ENCODE data around the gene SLC66A2.
A peak's percentile ranks its signal among the peaks of the same experiment; 100 is the strongest.

The SLC66A2 gene

GRCh38 chr18:79950515-79951341, 725 bp downstream of the SLC66A2 start:
- H3K4me3 ChIP-seq (ENCODE audit: low read depth, low read length) = peak overlapping the region; percentile 75
- TF ChIP-seq CTCF (conservative IDR thresholded peaks at IDR 0.05; ENCODE audit: low read depth, low read length) = no peak
- no peak for DNase-seq (ENCODE audit: low read depth)

- no peak for TF ChIP-seq CTCF (conservative IDR thresholded peaks at IDR 0.05; ENCODE audit: low read depth, low read length)
- peak; percentile 26 for DNase-seq (ENCODE audit: low read depth)
- H3K4me3 ChIP-seq (ENCODE audit: low read depth, low read length) = peak overlapping the region; percentile 75
These were observed 1.6 kb downstream of the SLC66A2 start for GRCh38 chr18:79949697-79950487.

- TF ChIP-seq CTCF (conservative IDR thresholded peaks at IDR 0.05; ENCODE audit: low read depth, low read length) = no peak
- no peak overlapping the region for H3K4me3 ChIP-seq (ENCODE audit: low read depth, low read length)
- DNase-seq (ENCODE audit: low read depth) = no peak
These were observed 2.6 kb downstream of the SLC66A2 start for GRCh38 chr18:79948719-79949411.

GRCh38 chr18:79947881-79948610, 3.4 kb downstream of the SLC66A2 start:
- TF ChIP-seq CTCF (conservative IDR thresholded peaks at IDR 0.05; ENCODE audit: low read depth, low read length) = no peak
- H3K4me3 ChIP-seq (ENCODE audit: low read depth, low read length) = no peak overlapping the region
- no peak for DNase-seq (ENCODE audit: low read depth)

GRCh38 chr18:79947054-79947755, 4.2 kb downstream of the SLC66A2 start:
- no peak for DNase-seq (ENCODE audit: low read depth)
- H3K4me3 ChIP-seq (ENCODE audit: low read depth, low read length) = no peak overlapping the region
- TF ChIP-seq CTCF (conservative IDR thresholded peaks at IDR 0.05; ENCODE audit: low read depth, low read length) = no peak

All from choroid plexus epithelial cell (primary cell).